ENCODE data around the gene CYS1.

DNA sequence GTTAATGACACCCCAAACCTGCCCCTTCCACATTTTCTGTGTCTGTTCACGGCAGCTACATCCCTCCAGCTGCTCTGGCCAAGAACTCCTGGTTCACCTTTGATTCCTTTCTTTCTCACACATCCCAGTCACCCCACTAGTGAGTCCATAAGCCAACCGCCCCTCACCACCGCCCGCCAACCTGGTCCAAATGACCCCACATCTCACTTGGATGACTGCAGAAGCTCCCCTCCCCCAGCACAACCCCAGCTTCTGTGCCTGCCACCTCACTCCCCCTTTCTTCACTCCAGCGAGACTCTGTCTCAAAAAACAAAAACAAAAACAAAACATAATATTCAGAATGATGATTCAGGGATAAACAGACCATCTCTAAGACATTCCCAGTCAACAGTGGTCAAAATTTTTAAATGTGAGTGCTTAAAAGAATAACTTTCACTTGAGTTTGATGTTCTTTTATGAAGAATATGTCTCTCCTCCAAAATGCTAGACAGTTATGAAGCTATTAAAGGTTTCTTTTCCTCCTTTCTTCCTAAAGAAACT, 3.2 kb downstream of the CYS1 start:
- TF ChIP-seq CTCF (IDR thresholded peaks at IDR 0.05): no peak
- TF ChIP-seq POLR2AphosphoS5 (IDR thresholded peaks at IDR 0.05): no peak

Measured in breast epithelium (tissue), 3 donors.